Endothelial cell of umbilical vein (primary cell): ENCODE data around the gene PCED1B. TPM values are rescaled to one million over a fixed set of nuclear protein-coding genes. Genes with fewer than 3 reads are reported as not detected.

Source experiments
- BruUV-seq: library from RNA; stranded (reverse); fragments of 400-500 nt; replicated peaks from 2 replicates; lab custom pipeline; 2021; lab: Mats Ljungman, UMichigan
- CTCF ChIA-PET: fragments of 300-600, 350-600 bp; sonication (Branson Sonifier 250); formaldehyde crosslinking; loops from one replicate; lab custom pipeline; 2021; ENCODE audit warnings: antibody characterized with exemption, inconsistent platforms; lab: Charles Lee
- POLR2A ChIA-PET: fragments of 300-600, 350-600 bp; sonication (Branson Sonifier 250); formaldehyde crosslinking; loops from one replicate; lab custom pipeline; 2021; ENCODE audit warnings: antibody characterized with exemption, inconsistent platforms; lab: Charles Lee
- DNase-seq: peaks from one replicate; pipeline ENCODE4 v3.0.0-alpha.2; 2011; ENCODE audit warnings: low read depth, low spot score
- FAIRE-seq: peaks from 2 replicates; lab custom pipeline; 2011; peaks lifted over from hg19 to GRCh38; lab: Jason Lieb, UNC
- H2AFZ ChIP-seq: 2 replicates; pipeline ENCODE4 v1.6.0; 2012; ENCODE audit warnings: low read depth, low read length, control low read depth, inconsistent platforms
- H3K27ac ChIP-seq: 2 replicates; pipeline ENCODE4 v1.5.1; 2011; ENCODE audit warnings: low read depth, mild to moderate bottlenecking, control low read depth, low read length, moderate library complexity; ENCODE audit not compliant: insufficient read depth
- H3K27me3 ChIP-seq, 2 experiments: 2 replicates each; pipeline versions ENCODE4 v1.6.0 to v1.6.1; 2011; ENCODE audit warnings: low read length in 2 of 2, mixed read lengths in 1 of 2; ENCODE audit not compliant: control insufficient read depth in 2 of 2, insufficient read depth in 2 of 2
- H3K36me3 ChIP-seq, 2 experiments: 2 replicates in 1 of 2; 3 replicates in 1 of 2; pipeline ENCODE4 v1.5.1; 2011; ENCODE audit warnings: low read length in 2 of 2, mild to moderate bottlenecking in 1 of 2, moderate library complexity in 1 of 2; ENCODE audit not compliant: control insufficient read depth in 2 of 2, insufficient read depth in 2 of 2; ENCODE audit errors: extremely low read depth in 1 of 2
- H3K4me1 ChIP-seq: 3 replicates; pipeline ENCODE4 v1.5.1; 2011; ENCODE audit warnings: mild to moderate bottlenecking, low read length; ENCODE audit not compliant: control insufficient read depth, insufficient read depth; ENCODE audit errors: extremely low read depth
- H3K4me2 ChIP-seq: 2 replicates; pipeline ENCODE4 v1.6.1; 2011; ENCODE audit warnings: low read length, control low read depth, mixed read lengths; ENCODE audit not compliant: insufficient read depth
- H3K4me3 ChIP-seq, 3 experiments: fragments of 200-600 bp in 1 of 3; sonication (generic), shearing (Covaris generic) in 1 of 3; replicated peaks in 1 of 3; 2 replicates each; pipeline ENCODE4 v1.5.1; 2011 to 2016; ENCODE audit warnings: control low read depth in 3 of 3, low read length in 3 of 3, mild to moderate bottlenecking in 2 of 3, inconsistent platforms in 1 of 3, low read depth in 1 of 3, moderate library complexity in 1 of 3; ENCODE audit not compliant: insufficient read depth in 1 of 3
- H3K79me2 ChIP-seq: 2 replicates; pipeline ENCODE4 v1.6.0; 2012; ENCODE audit warnings: low read length, inconsistent platforms; ENCODE audit not compliant: control insufficient read depth, insufficient read depth
- H3K9ac ChIP-seq: replicated peaks from 2 replicates; pipeline ENCODE3; 2011; ENCODE audit warnings: low read length, control low read depth; ENCODE audit not compliant: insufficient read depth; ENCODE audit errors: extremely low read depth
- H3K9me1 ChIP-seq: replicated peaks from 3 replicates; pipeline ENCODE4 v1.6.0; 2011; ENCODE audit warnings: mild to moderate bottlenecking, low read length; ENCODE audit not compliant: control insufficient read depth, insufficient read depth; ENCODE audit errors: extremely low read depth
- H3K9me3 ChIP-seq: replicated peaks from 2 replicates; pipeline ENCODE4 v1.5.1; 2012; ENCODE audit warnings: low read length, inconsistent platforms; ENCODE audit not compliant: control insufficient read depth, insufficient read depth
- H4K20me1 ChIP-seq: replicated peaks from 2 replicates; pipeline ENCODE3; 2011; ENCODE audit warnings: mild to moderate bottlenecking, low read length; ENCODE audit not compliant: control insufficient read depth, insufficient read depth; ENCODE audit errors: extremely low read depth
- CTCF ChIP-seq, 2 donors: IDR thresholded peaks; 1 replicate in 1 of 2; 2 replicates in 1 of 2; pipeline ENCODE4 v1.5.1; 2011; ENCODE audit warnings: low read length in 2 of 2, mild to moderate bottlenecking in 2 of 2, moderate library complexity in 2 of 2, control low read depth in 1 of 2, inconsistent platforms in 1 of 2, low read depth in 1 of 2; ENCODE audit not compliant: insufficient read depth in 1 of 2; ENCODE audit errors: extremely low read depth in 1 of 2
- EZH2 ChIP-seq: IDR thresholded peaks from 2 replicates; pipeline ENCODE4 v1.6.1; 2012; ENCODE audit warnings: borderline replicate concordance, low read depth, mild to moderate bottlenecking, moderate library complexity, low read length, inconsistent platforms; ENCODE audit not compliant: severe bottlenecking
- FOS ChIP-seq: IDR thresholded peaks from 2 replicates; pipeline ENCODE4 v1.6.1; 2011; ENCODE audit warnings: mild to moderate bottlenecking, low read length, moderate library complexity, borderline replicate concordance; ENCODE audit not compliant: insufficient read depth
- JUN ChIP-seq: IDR thresholded peaks from 2 replicates; pipeline ENCODE4 v1.6.1; 2011; ENCODE audit warnings: borderline replicate concordance, low read depth; ENCODE audit not compliant: insufficient read length, insufficient read depth
- MAX ChIP-seq: IDR thresholded peaks from 2 replicates; pipeline ENCODE4 v1.6.1; 2011; ENCODE audit not compliant: insufficient read depth, insufficient read length
- MYC ChIP-seq: IDR thresholded peaks from one replicate; pipeline ENCODE4 v1.6.1; 2011; ENCODE audit warnings: mild to moderate bottlenecking, low read depth, low read length
- POLR2A ChIP-seq: IDR thresholded peaks from 2 replicates; pipeline ENCODE4 v1.6.1; 2012; ENCODE audit warnings: low read depth, mild to moderate bottlenecking, control low read depth, low read length
- POLR2AphosphoS5 ChIP-seq: IDR thresholded peaks from 2 replicates; pipeline ENCODE4 v1.6.1; 2012; ENCODE audit warnings: low read depth, mild to moderate bottlenecking, control low read depth, low read length, moderate library complexity; ENCODE audit not compliant: insufficient read depth
- dilution Hi-C: fragments of 300-500 bp; cut with MboI; formaldehyde crosslinking; loops from one replicate; pipeline ENCODE4 v1.15.0; 2019; ENCODE audit warnings: low sequenced_read_pairs; ENCODE audit not compliant: extremely low pct_ligation_motif_present
- intact Hi-C: fragments of 100-400 bp; cut with micrococcal nuclease; formaldehyde crosslinking; loops from one replicate; pipeline ENCODE4 v1.10.0; 2022
- polyA plus RNA-seq, 4 experiments: library from polyadenylated mRNA; depleted of rRNA in 3 of 4; stranded (reverse) in 3 of 4; unstranded in 1 of 4; fragments of >200 nt; gene quantifications; 2 replicates each; pipeline versions ENCODE4 v1.2.1 to v1.2.3, GENCODE V29; 2011 to 2012; ENCODE audit warnings: missing spikeins in 1 of 4
- total RNA-seq: library from RNA; stranded (reverse); gene quantifications from 2 replicates; pipeline ENCODE4 v1.2.3, GENCODE V29; 2021

PCED1B gene
- total and polyA plus RNA-seq, 2 donors (not counting 3 experiments of a cell fraction or from before 2014, with no cell fraction given), result 1.7 to 2.6 TPM

DNA sequence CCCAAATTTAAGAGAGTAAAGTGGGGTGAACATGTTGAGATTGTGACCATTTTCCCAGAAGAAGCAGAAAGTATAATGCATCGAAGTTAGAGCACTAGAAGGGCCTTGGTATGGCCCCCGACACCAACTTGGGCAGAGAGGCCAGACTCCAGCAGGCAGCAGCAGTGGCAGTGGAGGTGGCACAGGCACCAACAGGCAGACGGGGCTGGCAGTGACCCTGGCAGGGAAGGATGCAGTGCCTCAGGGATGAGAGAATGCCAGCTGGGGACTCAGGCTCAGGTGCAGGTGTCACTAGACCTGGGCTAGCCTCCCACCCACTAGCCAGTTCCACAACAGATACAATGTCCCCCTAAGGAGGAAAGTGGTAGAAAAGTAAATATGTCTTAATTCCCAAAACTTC, 28.0 kb downstream of the PCED1B start:
- FAIRE-seq, result no peak
- Histone ChIP-seq H3K27me3 (no peaks in the 10 kb centered on the region), H4K20me1 (no peaks in the 10 kb centered on the region), H3K4me2 (no peak overlapping the region), H3K9me1 (no peaks in the 10 kb centered on the region), H3K79me2 (no peaks in the 10 kb centered on the region), H3K4me3 (no peak overlapping the region), H3K4me1 (no peaks in the 10 kb centered on the region), H2AFZ (no peak overlapping the region), H3K36me3 (no peaks in the 10 kb centered on the region), H3K9me3 (no peaks in the 10 kb centered on the region), H3K9ac (no peak overlapping the region), H3K27ac (no peak overlapping the region)
- BruUV-seq, result no TSS peak
- no peak for DNase-seq
- ChIA-PET CTCF (interaction anchor here (0.8 to 1.5 kb wide), 2 partner anchors 28 to 290 kb away, joined by 3 read pairs; partner anchors contain the start of genes AMIGO2 and PCED1B), POLR2A (no interaction called here)
- dilution Hi-C loops, result no loop called here
- TF ChIP-seq CTCF (IDR thresholded peaks at IDR 0.05; ENCODE audit: extremely low read depth in 1 of 2, insufficient read depth in 1 of 2, low read depth in 1 of 2, low read length in 2 of 2) (no peak), JUN (no peak)
- intact Hi-C loops, result loop anchor here (5.0 kb wide), 1 partner anchor 50 kb away; no protein-coding TSS in a partner anchor

- no peak for TF ChIP-seq FOS
- TF ChIP-seq CTCF (IDR thresholded peaks at IDR 0.05; ENCODE audit: extremely low read depth in 1 of 2, insufficient read depth in 1 of 2, low read depth in 1 of 2, low read length in 2 of 2), result no peak
- no peak for TF ChIP-seq EZH2
- no peak for TF ChIP-seq POLR2A
- no peak for TF ChIP-seq MYC
- no peak for TF ChIP-seq MAX
- no peak for TF ChIP-seq JUN
- TF ChIP-seq POLR2AphosphoS5, result no peak
- Histone ChIP-seq H3K4me1 (no peaks in the 10 kb centered on the region), H4K20me1 (no peaks in the 10 kb centered on the region), H3K9me3 (no peaks in the 10 kb centered on the region), H3K9ac (no peak overlapping the region), H3K4me2 (no peak overlapping the region), H3K27me3 (no peaks in the 10 kb centered on the region), H3K27ac (no peak overlapping the region), H2AFZ (no peak overlapping the region), H3K36me3 (no peaks in the 10 kb centered on the region), H3K4me3 (no peak overlapping the region), H3K79me2 (no peaks in the 10 kb centered on the region), H3K9me1 (no peaks in the 10 kb centered on the region)
- no peak for DNase-seq
- intact Hi-C loops (loop anchor here (5.0 kb wide), 1 partner anchor 49 kb away; no protein-coding TSS in a partner anchor), dilution Hi-C loops (no loop called here)
- POLR2A ChIA-PET, result no interaction called here
- CTCF ChIA-PET, result interaction anchor here (0.8 to 1.5 kb wide), 2 partner anchors 28 to 290 kb away, joined by 3 read pairs; partner anchors contain the start of genes AMIGO2 and PCED1B
- BruUV-seq, result no TSS peak
- FAIRE-seq, result no peak
Observed at GRCh38 chr12:47107926-47108325, 28.5 kb downstream of the PCED1B start.
